Midbrain (tissue), 1 donor: ENCODE data around the gene CFAP100.

ENCODE experiments used
- DNase-seq: peaks from one replicate; lab custom pipeline; 2025; lab: John Stamatoyannopoulos, UW

The CFAP100 gene

GRCh38 chr3:126479642-126480041 lies 84.9 kb downstream of the CFAP100 start:
- no peak for DNase-seq

GRCh38 chr3:126480206-126480605 lies 85.5 kb downstream of the CFAP100 start:
- no peak for DNase-seq

DNA sequence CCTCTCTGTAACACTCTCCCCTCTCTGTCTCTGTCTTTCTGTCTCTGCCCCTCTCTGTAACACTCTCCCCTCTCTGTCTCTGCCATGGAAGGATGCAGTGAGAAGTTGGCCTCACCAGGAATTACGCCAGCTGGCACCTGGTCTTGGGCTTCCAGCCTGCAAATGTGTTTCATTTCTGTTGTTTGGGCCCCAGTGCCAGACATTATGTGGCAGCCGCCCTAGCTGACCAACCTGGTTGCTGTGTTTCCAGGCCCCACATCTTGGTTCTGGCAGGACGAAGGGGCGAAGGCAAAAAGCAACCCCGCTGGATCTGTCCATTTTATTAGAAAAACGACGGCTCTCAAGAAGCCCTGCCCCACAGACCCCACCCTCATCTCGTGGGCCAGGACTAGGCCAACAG lies 86.2 kb downstream of the CFAP100 start:
- peak; percentile 8 for DNase-seq

- DNase-seq = no peak
These were observed 87.2 kb downstream of the CFAP100 start for GRCh38 chr3:126481808-126482502.

DNA sequence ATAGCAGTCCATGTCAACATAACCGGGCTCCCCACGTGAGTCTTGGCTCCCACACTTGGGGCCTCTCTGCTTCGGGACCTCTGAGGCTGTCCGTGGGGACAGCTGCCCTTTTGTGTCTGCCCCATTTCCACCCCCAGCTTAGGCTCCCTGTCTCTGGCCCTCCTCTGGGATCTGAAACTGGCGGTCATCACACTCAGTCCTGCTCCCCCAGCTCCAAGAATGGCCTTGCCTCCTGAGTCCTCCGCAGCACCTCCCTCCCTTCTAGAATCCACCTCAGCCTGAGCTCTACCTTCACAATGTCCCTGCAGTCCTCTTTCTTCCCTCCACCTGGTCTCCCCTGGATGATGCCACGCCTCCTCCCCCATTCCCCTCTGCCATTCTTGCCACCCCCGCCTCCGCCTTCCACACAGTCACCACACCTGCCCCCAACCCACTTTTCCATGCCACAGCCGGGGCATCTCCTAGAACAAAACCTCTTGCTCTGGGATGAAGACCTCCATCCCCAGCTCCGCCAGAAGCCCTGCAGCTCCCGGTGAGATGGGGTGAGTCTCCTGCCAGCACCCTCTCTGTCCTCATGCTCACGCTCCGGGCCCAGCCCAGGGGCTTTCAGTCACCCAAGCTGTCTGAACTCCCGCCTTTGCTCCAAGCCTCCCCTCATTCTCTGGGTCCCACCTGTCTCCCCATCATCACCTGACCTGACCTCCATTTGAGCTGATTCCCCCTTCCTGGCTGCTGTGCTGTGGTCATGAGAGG lies 88.0 kb downstream of the CFAP100 start:
- no peak for DNase-seq

GRCh38 chr3:126483321-126483761 lies 88.6 kb downstream of the CFAP100 start:
- no peak for DNase-seq

GRCh38 chr3:126484148-126484547 lies 89.4 kb downstream of the CFAP100 start:
- no peak for DNase-seq

DNA sequence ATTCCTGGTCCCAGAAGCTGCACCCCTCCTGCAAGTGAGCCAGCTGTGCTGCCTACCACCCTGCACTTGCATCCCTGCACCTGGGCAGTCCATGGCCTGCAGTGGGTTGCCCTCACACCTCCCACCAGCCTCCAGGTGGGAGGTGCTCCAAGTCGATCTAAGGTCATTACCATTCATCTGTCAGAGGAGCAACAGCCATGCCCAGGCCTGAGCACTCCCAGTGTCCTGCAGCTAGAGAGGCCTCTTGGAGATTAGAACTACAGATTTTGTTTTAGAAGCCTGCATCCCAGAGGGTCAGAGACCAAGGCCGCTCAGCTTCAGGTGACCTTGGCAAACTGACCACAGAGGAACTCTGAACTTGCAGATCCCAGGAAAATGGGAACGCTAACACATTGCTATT lies 90.0 kb downstream of the CFAP100 start:
- no peak for DNase-seq

DNA sequence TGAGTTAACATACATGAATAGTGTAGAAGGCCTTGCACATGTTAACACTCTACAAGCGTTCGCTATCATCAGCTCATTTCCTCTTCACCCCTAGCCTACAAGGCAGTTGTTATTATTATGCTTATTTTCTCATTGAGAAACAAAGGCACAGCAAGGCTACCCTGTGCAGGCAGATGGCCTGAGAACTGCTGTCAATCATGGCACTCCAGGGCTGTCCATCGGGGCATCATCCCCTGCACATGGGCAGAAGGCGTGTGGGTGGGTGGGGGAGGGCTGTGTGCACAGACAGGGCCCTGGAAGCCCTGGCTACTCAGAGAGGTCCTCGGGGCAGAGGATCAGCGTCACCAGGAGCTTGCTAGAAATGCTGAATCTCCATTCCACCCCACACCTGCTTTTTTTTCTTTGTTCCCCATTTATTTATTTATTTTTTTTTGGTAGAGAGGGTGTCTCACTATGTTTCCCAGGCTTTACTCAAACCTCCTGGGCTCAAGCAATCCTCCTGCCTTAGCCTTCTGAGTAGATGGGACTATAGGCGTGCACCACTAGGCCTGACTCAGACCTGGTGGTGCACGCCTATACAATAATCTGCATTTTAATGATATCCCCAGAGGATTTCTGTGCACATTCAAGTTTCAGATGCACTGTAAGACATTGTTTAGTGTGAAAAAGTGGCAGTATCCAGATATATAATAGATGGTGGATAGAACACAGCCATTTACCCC lies 90.6 kb downstream of the CFAP100 start:
- DNase-seq = no peak

DNA sequence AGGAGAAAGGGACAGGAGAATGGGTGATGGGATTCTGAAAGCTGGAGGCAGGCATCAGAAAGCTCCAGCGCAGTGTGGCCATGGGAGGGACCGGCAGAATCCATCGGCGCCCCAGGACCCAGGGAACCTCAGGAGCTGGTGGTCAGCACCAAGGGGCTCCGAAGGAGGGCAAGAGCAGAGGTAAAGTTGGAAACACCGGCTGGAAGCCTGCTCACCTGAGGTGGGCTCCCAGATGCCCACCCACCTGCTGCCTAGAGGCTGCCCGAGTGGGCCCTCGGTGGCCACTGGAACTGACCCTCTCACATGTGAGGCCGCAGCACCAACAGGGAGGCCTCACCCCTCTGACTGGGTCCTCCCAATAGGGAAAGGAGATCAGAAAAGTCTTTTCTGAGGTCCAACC lies 91.2 kb downstream of the CFAP100 start:
- DNase-seq = no peak
